ENCODE results near the gene MAPK7.

GRCh38 chr17:19387921-19388521, 9.7 kb downstream of the MAPK7 start:
- TF ChIP-seq CTCF (IDR thresholded peaks at IDR 0.05): no peak
- TF ChIP-seq POLR2A (IDR thresholded peaks at IDR 0.05): no peak

Measured in lower leg skin (tissue), 3 donors.